WTC11 (cell line): ENCODE measurements around the gene COL6A3.

Source experiments
- ATF3 ChIP-seq: sonication (generic); formaldehyde crosslinking; conservative IDR thresholded peaks from 2 replicates; pipeline ENCODE4 v1.8.1; 2022; ENCODE audit warnings: mild to moderate bottlenecking, missing genetic modification reagents
- CBFB ChIP-seq: sonication (generic); formaldehyde crosslinking; IDR thresholded peaks from 2 replicates; pipeline ENCODE4 v1.8.1; 2022; ENCODE audit warnings: mild to moderate bottlenecking, low read depth, missing genetic modification reagents
- CTCF ChIP-seq: fragments of 200-600 bp; IDR thresholded peaks from 2 replicates; pipeline ENCODE4 v1.8.0; 2022; ENCODE audit warnings: antibody characterized with exemption
- E2F4 ChIP-seq: sonication (generic); formaldehyde crosslinking; IDR thresholded peaks from 2 replicates; pipeline ENCODE4 v1.8.1; 2022; ENCODE audit warnings: low read depth, mild to moderate bottlenecking, moderate library complexity, missing genetic modification reagents, borderline replicate concordance
- NFATC4 ChIP-seq: fragments of 250-450 bp; sonication (Bioruptor Pico); IDR thresholded peaks from 2 replicates; pipeline ENCODE4 v1.9.0; 2021; ENCODE audit warnings: mild to moderate bottlenecking
- NFYB ChIP-seq: sonication (generic); formaldehyde crosslinking; conservative IDR thresholded peaks from 2 replicates; pipeline ENCODE4 v1.8.0; 2022; ENCODE audit warnings: low read depth, missing genetic modification reagents
- NR2C2 ChIP-seq: sonication (generic); formaldehyde crosslinking; IDR thresholded peaks from 2 replicates; pipeline ENCODE4 v1.8.0; 2022; ENCODE audit warnings: mild to moderate bottlenecking, missing genetic modification reagents
- ZNF121 ChIP-seq: sonication (generic); formaldehyde crosslinking; IDR thresholded peaks from 2 replicates; pipeline ENCODE4 v1.8.0; 2023; ENCODE audit warnings: missing genetic modification reagents
- TF ChIP-seq, protein P1 (sequence below): sonication (generic); formaldehyde crosslinking; IDR thresholded peaks from 2 replicates; pipeline ENCODE4 v1.8.0; 2022; ENCODE audit warnings: mild to moderate bottlenecking, missing genetic modification reagents
- TF ChIP-seq, protein P2 (sequence below): sonication (generic); formaldehyde crosslinking; IDR thresholded peaks from 2 replicates; pipeline ENCODE4 v1.8.0; 2023; ENCODE audit warnings: mild to moderate bottlenecking, missing genetic modification reagents

DNA sequence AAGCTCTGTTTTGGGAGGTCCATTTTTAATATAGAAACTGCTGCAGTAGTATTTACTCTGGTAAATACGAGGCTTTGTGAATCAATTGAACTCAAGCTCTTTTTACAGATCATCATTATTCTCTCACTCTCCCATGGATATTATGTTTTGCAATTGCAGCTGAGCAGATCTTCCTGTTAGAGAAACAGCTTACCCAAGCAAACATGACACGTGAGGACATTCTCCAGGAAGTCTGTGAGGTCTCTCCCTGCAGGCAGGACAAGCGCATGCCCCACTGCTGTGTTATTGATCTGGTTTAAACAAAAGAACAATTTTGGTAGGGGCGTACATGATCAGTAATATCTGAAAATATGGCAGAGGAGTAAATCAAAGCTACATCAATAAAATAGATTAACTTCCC is 72.1 kb downstream of the COL6A3 start:
- TF ChIP-seq CTCF (no peak), NFATC4 (CRISPR knock-in tag) (no peak), E2F4 (no peak), NFYB (CRISPR knock-in tag) (no peak), ATF3 (CRISPR knock-in tag) (no peak), NR2C2 (CRISPR knock-in tag) (no peak), CBFB (CRISPR knock-in tag) (no peak), ZNF121 (CRISPR knock-in tag) (no peak)
- TF ChIP-seq, protein P1, sequence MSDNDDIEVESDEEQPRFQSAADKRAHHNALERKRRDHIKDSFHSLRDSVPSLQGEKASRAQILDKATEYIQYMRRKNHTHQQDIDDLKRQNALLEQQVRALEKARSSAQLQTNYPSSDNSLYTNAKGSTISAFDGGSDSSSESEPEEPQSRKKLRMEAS (CRISPR knock-in tag): no peak
- TF ChIP-seq, protein P2, sequence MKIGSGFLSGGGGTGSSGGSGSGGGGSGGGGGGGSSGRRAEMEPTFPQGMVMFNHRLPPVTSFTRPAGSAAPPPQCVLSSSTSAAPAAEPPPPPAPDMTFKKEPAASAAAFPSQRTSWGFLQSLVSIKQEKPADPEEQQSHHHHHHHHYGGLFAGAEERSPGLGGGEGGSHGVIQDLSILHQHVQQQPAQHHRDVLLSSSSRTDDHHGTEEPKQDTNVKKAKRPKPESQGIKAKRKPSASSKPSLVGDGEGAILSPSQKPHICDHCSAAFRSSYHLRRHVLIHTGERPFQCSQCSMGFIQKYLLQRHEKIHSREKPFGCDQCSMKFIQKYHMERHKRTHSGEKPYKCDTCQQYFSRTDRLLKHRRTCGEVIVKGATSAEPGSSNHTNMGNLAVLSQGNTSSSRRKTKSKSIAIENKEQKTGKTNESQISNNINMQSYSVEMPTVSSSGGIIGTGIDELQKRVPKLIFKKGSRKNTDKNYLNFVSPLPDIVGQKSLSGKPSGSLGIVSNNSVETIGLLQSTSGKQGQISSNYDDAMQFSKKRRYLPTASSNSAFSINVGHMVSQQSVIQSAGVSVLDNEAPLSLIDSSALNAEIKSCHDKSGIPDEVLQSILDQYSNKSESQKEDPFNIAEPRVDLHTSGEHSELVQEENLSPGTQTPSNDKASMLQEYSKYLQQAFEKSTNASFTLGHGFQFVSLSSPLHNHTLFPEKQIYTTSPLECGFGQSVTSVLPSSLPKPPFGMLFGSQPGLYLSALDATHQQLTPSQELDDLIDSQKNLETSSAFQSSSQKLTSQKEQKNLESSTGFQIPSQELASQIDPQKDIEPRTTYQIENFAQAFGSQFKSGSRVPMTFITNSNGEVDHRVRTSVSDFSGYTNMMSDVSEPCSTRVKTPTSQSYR: no peak
